SK-N-MC (cell line): Measurements from ENCODE around the gene RDX.

Experiments
- DNase-seq: peaks from one replicate; pipeline ENCODE4 v3.0.0-alpha.2; 2011; ENCODE audit warnings: low read depth, low spot score
- H3K27ac ChIP-seq: fragments of 200-600 bp; sonication (generic); 2 replicates; pipeline ENCODE4 v1.5.1; 2016; ENCODE audit warnings: mixed run types
- H3K36me3 ChIP-seq: fragments of 200-600 bp; sonication (generic); 2 replicates; pipeline ENCODE4 v1.6.1; 2017; ENCODE audit warnings: antibody characterized with exemption, low read length, mixed read lengths; ENCODE audit not compliant: insufficient read depth
- H3K4me3 ChIP-seq: fragments of 200-600 bp; sonication (generic); 2 replicates; pipeline ENCODE4 v1.5.1; 2016
- H3K9ac ChIP-seq: fragments of 200-600 bp; sonication (generic); 2 replicates; pipeline ENCODE4 v1.8.0; 2017; ENCODE audit warnings: mixed run types, mixed read lengths; ENCODE audit not compliant: insufficient read length
- H3K9me3 ChIP-seq: fragments of 200-600 bp; sonication (generic); 2 replicates; pipeline ENCODE4 v1.6.1; 2017; ENCODE audit warnings: low read depth, mild to moderate bottlenecking, antibody characterized with exemption, low read length, moderate library complexity, mixed read lengths
- EZH2 ChIP-seq: fragments of 200-600 bp; sonication (generic); IDR thresholded peaks from one replicate; pipeline ENCODE4 v1.6.1; 2017; ENCODE audit warnings: antibody characterized with exemption
- FOXP2 ChIP-seq: optimal IDR thresholded peaks from 2 replicates; pipeline ENCODE3; 2011; ENCODE audit warnings: mild to moderate bottlenecking, moderate library complexity; ENCODE audit not compliant: insufficient read depth; ENCODE audit errors: extremely low read length, control extremely low read depth
- POLR2AphosphoS5 ChIP-seq: IDR thresholded peaks from 2 replicates; pipeline ENCODE4 v1.6.1; 2012; ENCODE audit warnings: mild to moderate bottlenecking, low read depth, low read length, borderline replicate concordance

Gene RDX

GRCh38 chr11:110269996-110270395, 26.4 kb downstream of the RDX start:
- TF ChIP-seq POLR2AphosphoS5 = no peak
- no peak for TF ChIP-seq FOXP2
- TF ChIP-seq EZH2 = no peak
- no peak for DNase-seq
- no peak overlapping the region for H3K9ac ChIP-seq
- H3K4me3 ChIP-seq = no peak overlapping the region
- peaks cover 79% of the 10 kb centered on the region for H3K36me3 ChIP-seq
- H3K27ac ChIP-seq = no peak overlapping the region
- no peaks in the 10 kb centered on the region for H3K9me3 ChIP-seq

DNA sequence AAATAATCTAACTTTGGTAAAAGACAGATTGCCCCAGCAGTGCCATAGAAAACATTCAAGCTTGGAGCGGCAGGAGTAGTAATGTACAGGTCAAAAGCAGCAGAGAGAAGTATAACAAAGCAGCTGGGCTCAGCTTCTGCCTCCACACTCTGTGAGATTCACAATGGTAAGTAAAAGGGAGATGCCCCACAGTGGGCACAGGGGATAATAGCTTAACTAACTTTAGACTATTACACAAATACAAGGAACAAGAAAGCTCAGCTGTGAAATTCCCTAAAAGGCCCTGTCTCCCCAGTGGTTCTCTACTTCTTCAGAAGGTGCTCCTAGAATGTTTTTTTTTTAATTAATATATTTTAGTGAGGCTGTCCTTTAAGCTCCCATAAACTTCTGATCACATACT, 28.0 kb downstream of the RDX start:
- TF ChIP-seq POLR2AphosphoS5 (no peak), FOXP2 (no peak), EZH2 (no peak)
- H3K4me3 ChIP-seq = no peak overlapping the region
- no peaks in the 10 kb centered on the region for H3K9me3 ChIP-seq
- DNase-seq = no peak
- H3K36me3 ChIP-seq = peaks cover 84% of the 10 kb centered on the region
- no peak overlapping the region for H3K27ac ChIP-seq
- no peak overlapping the region for H3K9ac ChIP-seq

GRCh38 chr11:110262072-110262403, 34.4 kb downstream of the RDX start:
- H3K4me3 ChIP-seq = no peak overlapping the region
- H3K27ac ChIP-seq = no peak overlapping the region
- TF ChIP-seq EZH2 (no peak), FOXP2 (no peak), POLR2AphosphoS5 (no peak)
- H3K9ac ChIP-seq = no peak overlapping the region
- H3K36me3 ChIP-seq = peaks cover 91% of the 10 kb centered on the region
- no peak for DNase-seq
- no peaks in the 10 kb centered on the region for H3K9me3 ChIP-seq

- no peak overlapping the region for H3K9ac ChIP-seq
- H3K27ac ChIP-seq = no peak overlapping the region
- no peak overlapping the region for H3K4me3 ChIP-seq
- DNase-seq = no peak
- no peaks in the 10 kb centered on the region for H3K9me3 ChIP-seq
- peaks cover 91% of the 10 kb centered on the region for H3K36me3 ChIP-seq
- no peak for TF ChIP-seq POLR2AphosphoS5
Observed at GRCh38 chr11:110261195-110262071, 35.0 kb downstream of the RDX start.

- peaks cover 78% of the 10 kb centered on the region for H3K36me3 ChIP-seq
- no peak overlapping the region for H3K4me3 ChIP-seq
- no peak for DNase-seq
- H3K27ac ChIP-seq = no peak overlapping the region
- TF ChIP-seq POLR2AphosphoS5 = no peak
- TF ChIP-seq EZH2 = no peak
- TF ChIP-seq FOXP2 = no peak
- H3K9me3 ChIP-seq = no peaks in the 10 kb centered on the region
- H3K9ac ChIP-seq = no peak overlapping the region
Observed at GRCh38 chr11:110253525-110253924, 42.9 kb downstream of the RDX start.

DNA sequence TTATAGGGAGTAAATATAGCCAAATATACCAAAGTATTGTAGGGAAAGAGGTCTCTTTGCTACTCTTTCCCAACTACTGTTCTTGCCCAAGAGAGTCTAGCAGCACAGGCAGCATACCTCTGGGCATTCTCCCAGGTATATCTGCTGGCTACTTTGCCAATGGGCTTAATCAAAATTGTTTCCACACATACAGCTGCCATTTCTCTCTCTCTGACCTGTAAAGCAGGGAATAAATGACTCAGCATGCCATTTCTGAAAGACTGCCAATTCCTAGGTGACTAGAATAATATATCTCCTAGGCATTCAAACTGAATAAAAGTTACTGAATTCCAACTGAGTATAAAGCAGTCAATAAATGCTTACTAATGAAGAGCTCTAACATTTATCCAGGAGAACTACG, 44.6 kb downstream of the RDX start:
- peaks cover 79% of the 10 kb centered on the region for H3K36me3 ChIP-seq
- no peak for TF ChIP-seq EZH2
- TF ChIP-seq POLR2AphosphoS5 = no peak
- no peak for TF ChIP-seq FOXP2
- H3K4me3 ChIP-seq = no peak overlapping the region
- H3K9me3 ChIP-seq = no peaks in the 10 kb centered on the region
- H3K9ac ChIP-seq = no peak overlapping the region
- no peak for DNase-seq
- H3K27ac ChIP-seq = peak overlapping the region; percentile 52

- Histone ChIP-seq H3K9ac (no peak overlapping the region), H3K4me3 (no peak overlapping the region), H3K36me3 (peaks cover 81% of the 10 kb centered on the region), H3K27ac (peak overlapping the region; percentile 48; the same call in 1 of the 2 replicates), H3K9me3 (no peaks in the 10 kb centered on the region)
- no peak for TF ChIP-seq EZH2
- TF ChIP-seq POLR2AphosphoS5 = no peak
- no peak for TF ChIP-seq FOXP2
- DNase-seq = no peak
Observed at GRCh38 chr11:110250168-110250567, 46.2 kb downstream of the RDX start.

DNA sequence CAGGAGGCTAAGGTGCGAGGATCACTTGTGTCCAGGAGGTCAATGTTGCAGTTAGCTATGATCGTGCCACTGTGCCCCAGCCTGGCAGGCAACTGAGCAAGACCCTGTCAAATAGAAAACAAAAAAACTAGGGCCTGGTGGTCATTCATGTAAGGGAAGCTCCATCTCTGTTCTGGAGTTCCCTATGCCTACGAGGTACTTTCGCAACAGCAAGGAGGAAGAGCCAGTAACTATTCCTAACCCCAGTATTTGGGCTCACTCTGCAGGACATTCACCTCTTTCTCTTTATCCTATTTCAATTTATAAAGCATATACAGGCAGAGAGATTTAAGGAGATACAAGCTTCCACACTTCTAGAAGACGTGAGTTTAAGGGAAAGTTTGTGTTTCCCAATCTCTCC, 46.6 kb downstream of the RDX start:
- no peak for DNase-seq
- Histone ChIP-seq H3K36me3 (peaks cover 83% of the 10 kb centered on the region), H3K4me3 (no peak overlapping the region), H3K9me3 (no peaks in the 10 kb centered on the region), H3K27ac (peak overlapping the region; percentile 48), H3K9ac (no peak overlapping the region)
- no peak for TF ChIP-seq POLR2AphosphoS5

DNA sequence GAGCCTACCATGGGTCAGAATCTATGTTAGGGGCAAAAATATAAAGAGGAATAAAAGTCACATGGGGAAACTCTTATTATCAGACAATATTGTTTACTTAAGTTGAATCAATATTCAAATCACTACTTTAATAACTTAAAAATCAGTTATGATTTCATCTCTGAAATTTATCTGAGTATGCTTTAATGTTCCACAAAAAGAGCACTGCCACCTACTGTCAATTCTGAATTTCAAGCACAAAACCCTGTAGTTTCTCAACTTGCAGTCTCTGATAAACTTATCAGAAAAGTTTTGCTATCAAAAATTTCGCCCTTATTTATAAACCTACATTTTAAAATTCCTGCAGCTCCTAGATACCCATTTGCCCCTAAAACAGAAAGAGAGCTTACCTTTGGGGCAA, 47.3 kb downstream of the RDX start:
- H3K9ac ChIP-seq = no peak overlapping the region
- TF ChIP-seq FOXP2 (no peak), POLR2AphosphoS5 (no peak), EZH2 (no peak)
- no peak overlapping the region for H3K4me3 ChIP-seq
- H3K9me3 ChIP-seq = no peaks in the 10 kb centered on the region
- H3K36me3 ChIP-seq = peaks cover 83% of the 10 kb centered on the region
- no peak for DNase-seq
- peak overlapping the region; percentile 38; the same call in 1 of the 2 replicates for H3K27ac ChIP-seq
